ENCODE data around the gene ATP6AP1.

The ATP6AP1 gene

DNA sequence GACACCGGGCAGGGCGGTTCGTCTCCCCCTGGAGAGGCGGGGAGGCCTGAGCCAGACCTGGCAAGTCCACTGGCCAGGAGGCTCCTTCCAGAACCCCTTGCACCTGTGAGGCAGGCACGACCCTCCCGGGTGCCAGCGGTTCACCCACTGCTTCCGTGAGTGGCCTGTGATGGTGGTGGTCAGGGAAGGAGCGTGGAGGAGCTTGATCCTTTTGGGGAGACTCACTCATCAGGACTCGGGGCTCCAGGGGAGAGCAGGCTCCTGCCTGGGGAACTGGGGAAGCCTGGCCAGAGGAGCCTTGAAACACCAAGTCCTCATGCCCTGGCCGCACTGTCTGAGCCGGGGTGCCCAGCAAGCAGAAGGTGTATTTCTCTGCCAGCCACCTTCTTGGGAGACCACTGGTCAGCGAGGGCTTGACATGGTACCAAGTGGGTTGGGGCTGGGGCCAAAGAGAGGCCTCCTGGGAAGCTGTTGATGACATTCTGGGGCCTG is 16.3 kb downstream of the ATP6AP1 start:
- Histone ChIP-seq H2BK15ac (replicated peaks; ENCODE audit: low read depth) (no peak overlapping the region), H3K4me3 (ENCODE audit: low read length) (no peak overlapping the region), H3K18ac (ENCODE audit: low read length) (no peak overlapping the region), H3K23ac (ENCODE audit: low read length) (no peak overlapping the region), H4K5ac (ENCODE audit: low read length) (no peak overlapping the region), H3K36me3 (ENCODE audit: control insufficient read depth, insufficient read depth, low read length) (peaks cover 2% of the 10 kb centered on the region), H3K4me1 (ENCODE audit: control insufficient read depth, low read depth, low read length) (no peaks in the 10 kb centered on the region), H2AK5ac (ENCODE audit: low read length) (no peak overlapping the region), H2BK5ac (ENCODE audit: low read length) (no peak overlapping the region), H3K4me2 (ENCODE audit: low read length) (peak overlapping the region; percentile 11), H3K79me2 (ENCODE audit: control insufficient read depth, insufficient read depth, low read length) (no peaks in the 10 kb centered on the region), H3K56ac (ENCODE audit: low read length) (peak overlapping the region; percentile 82), H3K4ac (ENCODE audit: low read depth, low read length) (no peak overlapping the region), H3K27me3 (ENCODE audit: insufficient read depth, low read length, poor library complexity) (no peaks in the 10 kb centered on the region), H2BK120ac (ENCODE audit: low read depth, low read length) (no peak overlapping the region), H3K9ac (ENCODE audit: low read length) (peak overlapping the region; percentile 71), H3K79me1 (ENCODE audit: low read length) (no peaks in the 10 kb centered on the region), H3K27ac (ENCODE audit: low read depth, low read length) (no peak overlapping the region), H4K8ac (ENCODE audit: low read depth, low read length) (no peak overlapping the region)
- DNase-seq: no peak
- WGBS (ENCODE audit: extremely low coverage, insufficient coverage, low lambda C conversion rate): no CpG with 5 or more reads among the region's 13 CpGs

- Histone ChIP-seq H3K4ac (ENCODE audit: low read depth, low read length) (no peak overlapping the region), H3K56ac (ENCODE audit: low read length) (no peak overlapping the region), H3K79me2 (ENCODE audit: control insufficient read depth, insufficient read depth, low read length) (no peaks in the 10 kb centered on the region), H2BK15ac (replicated peaks; ENCODE audit: low read depth) (no peak overlapping the region), H3K23ac (ENCODE audit: low read length) (no peak overlapping the region), H3K36me3 (ENCODE audit: control insufficient read depth, insufficient read depth, low read length) (no peaks in the 10 kb centered on the region), H3K4me2 (ENCODE audit: low read length) (no peak overlapping the region), H4K8ac (ENCODE audit: low read depth, low read length) (no peak overlapping the region), H3K9ac (ENCODE audit: low read length) (no peak overlapping the region), H3K4me1 (ENCODE audit: control insufficient read depth, low read depth, low read length) (no peaks in the 10 kb centered on the region), H3K27me3 (ENCODE audit: insufficient read depth, low read length, poor library complexity) (no peaks in the 10 kb centered on the region), H3K4me3 (ENCODE audit: low read length) (no peak overlapping the region), H4K5ac (ENCODE audit: low read length) (no peak overlapping the region), H2BK120ac (ENCODE audit: low read depth, low read length) (no peak overlapping the region), H3K18ac (ENCODE audit: low read length) (no peak overlapping the region), H2BK5ac (ENCODE audit: low read length) (no peak overlapping the region), H3K27ac (ENCODE audit: low read depth, low read length) (no peak overlapping the region), H3K79me1 (ENCODE audit: low read length) (no peaks in the 10 kb centered on the region), H2AK5ac (ENCODE audit: low read length) (no peak overlapping the region)
- no peak for DNase-seq
- no CpG with 5 or more reads among the region's 16 CpGs for WGBS (ENCODE audit: extremely low coverage, insufficient coverage, low lambda C conversion rate)
These were observed 17.3 kb downstream of the ATP6AP1 start for GRCh38 chrX:154445776-154446175.

- Histone ChIP-seq H3K18ac (ENCODE audit: low read length) (no peak overlapping the region), H3K4me3 (ENCODE audit: low read length) (no peak overlapping the region), H3K36me3 (ENCODE audit: control insufficient read depth, insufficient read depth, low read length) (no peaks in the 10 kb centered on the region), H2BK15ac (replicated peaks; ENCODE audit: low read depth) (no peak overlapping the region), H2BK120ac (ENCODE audit: low read depth, low read length) (no peak overlapping the region), H4K5ac (ENCODE audit: low read length) (no peak overlapping the region), H3K27me3 (ENCODE audit: insufficient read depth, low read length, poor library complexity) (no peaks in the 10 kb centered on the region), H3K79me2 (ENCODE audit: control insufficient read depth, insufficient read depth, low read length) (no peaks in the 10 kb centered on the region), H3K23ac (ENCODE audit: low read length) (no peak overlapping the region), H3K4me2 (ENCODE audit: low read length) (no peak overlapping the region), H3K9ac (ENCODE audit: low read length) (no peak overlapping the region), H2BK5ac (ENCODE audit: low read length) (no peak overlapping the region), H3K79me1 (ENCODE audit: low read length) (no peaks in the 10 kb centered on the region), H3K4me1 (ENCODE audit: control insufficient read depth, low read depth, low read length) (no peaks in the 10 kb centered on the region), H3K56ac (ENCODE audit: low read length) (no peak overlapping the region), H2AK5ac (ENCODE audit: low read length) (no peak overlapping the region), H3K4ac (ENCODE audit: low read depth, low read length) (no peak overlapping the region), H4K8ac (ENCODE audit: low read depth, low read length) (no peak overlapping the region), H3K27ac (ENCODE audit: low read depth, low read length) (no peak overlapping the region)
- DNase-seq: no peak
- WGBS (ENCODE audit: extremely low coverage, insufficient coverage, low lambda C conversion rate): no CpG with 5 or more reads among the region's 12 CpGs
These were observed 18.0 kb downstream of the ATP6AP1 start for GRCh38 chrX:154446430-154446829.

DNA sequence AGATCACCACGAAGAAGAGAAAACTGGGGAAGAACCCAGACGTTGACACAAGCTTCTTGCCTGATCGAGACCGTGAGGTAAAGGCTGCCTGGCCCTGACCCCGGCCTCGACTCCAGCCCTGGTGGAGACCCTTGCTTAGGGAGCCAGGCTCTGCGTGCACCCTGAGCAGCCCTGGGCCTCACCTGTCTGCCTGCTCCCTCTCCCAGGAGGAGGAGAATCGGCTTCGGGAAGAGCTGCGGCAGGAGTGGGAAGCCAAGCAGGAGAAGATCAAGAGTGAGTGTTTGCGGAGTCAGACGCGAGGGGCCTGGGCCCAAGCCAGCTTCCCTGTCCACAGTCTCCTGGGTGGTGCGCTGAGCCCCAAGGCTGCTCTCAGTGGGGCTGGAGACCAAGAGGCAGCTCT is 20.0 kb downstream of the ATP6AP1 start:
- no peak overlapping the region for H2BK15ac ChIP-seq (replicated peaks; ENCODE audit: low read depth)
- no peak overlapping the region for H3K23ac ChIP-seq (ENCODE audit: low read length)
- no peaks in the 10 kb centered on the region for H3K4me1 ChIP-seq (ENCODE audit: control insufficient read depth, low read depth, low read length)
- H3K18ac ChIP-seq (ENCODE audit: low read length): no peak overlapping the region
- no peaks in the 10 kb centered on the region for H3K79me2 ChIP-seq (ENCODE audit: control insufficient read depth, insufficient read depth, low read length)
- H3K56ac ChIP-seq (ENCODE audit: low read length): no peak overlapping the region
- WGBS (ENCODE audit: extremely low coverage, insufficient coverage, low lambda C conversion rate): no CpG with 5 or more reads among the region's 14 CpGs
- no peak overlapping the region for H4K5ac ChIP-seq (ENCODE audit: low read length)
- H3K4me3 ChIP-seq (ENCODE audit: low read length): no peak overlapping the region
- H3K4me2 ChIP-seq (ENCODE audit: low read length): no peak overlapping the region
- H3K4ac ChIP-seq (ENCODE audit: low read depth, low read length): no peak overlapping the region
- no peak overlapping the region for H2BK5ac ChIP-seq (ENCODE audit: low read length)
- no peak overlapping the region for H4K8ac ChIP-seq (ENCODE audit: low read depth, low read length)
- DNase-seq: no peak
- H2AK5ac ChIP-seq (ENCODE audit: low read length): no peak overlapping the region
- H3K36me3 ChIP-seq (ENCODE audit: control insufficient read depth, insufficient read depth, low read length): no peaks in the 10 kb centered on the region
- H3K27ac ChIP-seq (ENCODE audit: low read depth, low read length): no peak overlapping the region
- H3K27me3 ChIP-seq (ENCODE audit: insufficient read depth, low read length, poor library complexity): no peaks in the 10 kb centered on the region
- H3K79me1 ChIP-seq (ENCODE audit: low read length): no peaks in the 10 kb centered on the region
- H2BK120ac ChIP-seq (ENCODE audit: low read depth, low read length): no peak overlapping the region
- H3K9ac ChIP-seq (ENCODE audit: low read length): no peak overlapping the region

DNA sequence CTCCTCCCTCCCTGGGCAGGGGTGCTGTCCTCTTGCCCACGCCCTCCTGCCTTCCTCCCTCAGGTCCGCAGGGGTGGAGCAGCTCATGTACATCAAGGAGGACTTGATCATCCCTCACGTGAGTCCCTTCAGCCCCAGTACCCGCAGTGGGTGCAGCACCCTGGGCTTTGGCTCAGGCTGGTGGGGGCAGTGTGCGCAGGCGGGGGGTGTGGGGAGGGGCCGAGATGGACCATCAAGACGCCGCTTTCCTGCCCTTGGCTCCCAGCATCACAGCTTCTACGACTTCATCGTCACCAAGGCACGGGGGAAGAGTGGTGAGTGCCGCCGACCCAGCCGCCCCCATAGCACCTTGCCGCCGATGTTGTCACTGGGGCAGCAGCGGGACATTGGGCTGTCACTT is 21.1 kb downstream of the ATP6AP1 start:
- Histone ChIP-seq H3K4ac (ENCODE audit: low read depth, low read length) (no peak overlapping the region), H3K79me2 (ENCODE audit: control insufficient read depth, insufficient read depth, low read length) (no peaks in the 10 kb centered on the region)

DNA sequence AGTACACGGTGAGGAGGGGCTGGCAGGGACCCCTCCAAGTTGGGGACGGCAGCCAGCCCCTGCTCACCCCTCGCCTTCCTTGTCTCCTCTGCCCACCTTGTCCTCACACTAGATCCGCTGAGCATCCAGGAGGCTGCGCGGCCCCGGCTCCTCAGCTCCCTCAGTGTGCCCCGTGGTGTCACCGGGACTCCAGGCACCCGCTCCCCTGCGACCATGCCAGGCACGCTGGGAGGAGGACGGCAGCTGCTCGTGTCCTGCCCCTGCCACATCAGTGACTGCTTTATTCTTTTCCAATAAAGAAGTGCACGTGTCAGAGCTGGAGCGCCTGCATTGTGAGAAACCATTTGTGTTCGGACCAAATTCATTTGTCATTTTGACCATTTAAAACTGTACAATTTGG is 21.8 kb downstream of the ATP6AP1 start:
- Histone ChIP-seq H2AK5ac (ENCODE audit: low read length) (no peak overlapping the region), H4K5ac (ENCODE audit: low read length) (no peak overlapping the region), H3K27me3 (ENCODE audit: insufficient read depth, low read length, poor library complexity) (no peaks in the 10 kb centered on the region), H3K36me3 (ENCODE audit: control insufficient read depth, insufficient read depth, low read length) (no peaks in the 10 kb centered on the region), H3K79me2 (ENCODE audit: control insufficient read depth, insufficient read depth, low read length) (no peaks in the 10 kb centered on the region), H3K9ac (ENCODE audit: low read length) (no peak overlapping the region), H3K56ac (ENCODE audit: low read length) (no peak overlapping the region), H3K4me3 (ENCODE audit: low read length) (no peak overlapping the region), H3K27ac (ENCODE audit: low read depth, low read length) (no peak overlapping the region), H3K79me1 (ENCODE audit: low read length) (no peaks in the 10 kb centered on the region), H3K23ac (ENCODE audit: low read length) (no peak overlapping the region), H2BK120ac (ENCODE audit: low read depth, low read length) (no peak overlapping the region), H3K18ac (ENCODE audit: low read length) (no peak overlapping the region), H4K8ac (ENCODE audit: low read depth, low read length) (no peak overlapping the region), H2BK5ac (ENCODE audit: low read length) (no peak overlapping the region), H3K4me2 (ENCODE audit: low read length) (no peak overlapping the region), H2BK15ac (replicated peaks; ENCODE audit: low read depth) (no peak overlapping the region), H3K4me1 (ENCODE audit: control insufficient read depth, low read depth, low read length) (no peaks in the 10 kb centered on the region), H3K4ac (ENCODE audit: low read depth, low read length) (no peak overlapping the region)
- DNase-seq: no peak
- no CpG with 5 or more reads among the region's 17 CpGs for WGBS (ENCODE audit: extremely low coverage, insufficient coverage, low lambda C conversion rate)

More for the DNA sequence above, 21.1 kb downstream of the ATP6AP1 start:
- H3K4me1 ChIP-seq (ENCODE audit: control insufficient read depth, low read depth, low read length): no peaks in the 10 kb centered on the region
- no peak overlapping the region for H4K5ac ChIP-seq (ENCODE audit: low read length)
- WGBS (ENCODE audit: extremely low coverage, insufficient coverage, low lambda C conversion rate): no CpG with 5 or more reads among the region's 18 CpGs
- no peak overlapping the region for H4K8ac ChIP-seq (ENCODE audit: low read depth, low read length)
- H2AK5ac ChIP-seq (ENCODE audit: low read length): no peak overlapping the region
- no peak overlapping the region for H3K27ac ChIP-seq (ENCODE audit: low read depth, low read length)
- no peak overlapping the region for H3K56ac ChIP-seq (ENCODE audit: low read length)
- H2BK120ac ChIP-seq (ENCODE audit: low read depth, low read length): no peak overlapping the region
- H3K23ac ChIP-seq (ENCODE audit: low read length): no peak overlapping the region
- H3K18ac ChIP-seq (ENCODE audit: low read length): no peak overlapping the region
- H3K4me3 ChIP-seq (ENCODE audit: low read length): no peak overlapping the region
- H3K9ac ChIP-seq (ENCODE audit: low read length): no peak overlapping the region
- no peak overlapping the region for H3K4me2 ChIP-seq (ENCODE audit: low read length)
- no peak for DNase-seq
- H3K36me3 ChIP-seq (ENCODE audit: control insufficient read depth, insufficient read depth, low read length): no peaks in the 10 kb centered on the region
- H2BK5ac ChIP-seq (ENCODE audit: low read length): no peak overlapping the region
- H3K79me1 ChIP-seq (ENCODE audit: low read length): no peaks in the 10 kb centered on the region
- H2BK15ac ChIP-seq (replicated peaks; ENCODE audit: low read depth): no peak overlapping the region
- no peaks in the 10 kb centered on the region for H3K27me3 ChIP-seq (ENCODE audit: insufficient read depth, low read length, poor library complexity)

All from mesendoderm (in vitro differentiated cells).